Thymus (tissue), 14 donors: ENCODE measurements around the gene CCL1. TPM values are rescaled to one million over a fixed set of nuclear protein-coding genes. Genes with fewer than 3 reads are reported as not detected.

Experiments
- DNase-seq, 9 donors: peaks; one replicate each; pipeline ENCODE4 v3.0.0-alpha.2; 2013; ENCODE audit warnings: low spot score in 9 of 9, low read depth in 6 of 9, missing footprints in 1 of 9
- H3K27ac ChIP-seq, 2 donors: one replicate each; pipeline ENCODE4 v1.5.1; 2013; ENCODE audit warnings: control low read depth in 1 of 2, low read depth in 1 of 2, low read length in 1 of 2, mild to moderate bottlenecking in 1 of 2, moderate library complexity in 1 of 2
- H3K27me3 ChIP-seq, 2 donors: one replicate each; pipeline ENCODE4 v1.5.1; 2013; ENCODE audit warnings: low read length in 1 of 2; ENCODE audit not compliant: control insufficient read depth in 2 of 2, insufficient read depth in 1 of 2
- H3K36me3 ChIP-seq, 2 donors: one replicate each; pipeline ENCODE4 v1.5.1; 2013; ENCODE audit warnings: low read length in 1 of 2, mild to moderate bottlenecking in 1 of 2, moderate library complexity in 1 of 2; ENCODE audit not compliant: control insufficient read depth in 2 of 2, insufficient read depth in 2 of 2
- H3K4me1 ChIP-seq, 2 donors: one replicate each; pipeline ENCODE4 v1.5.1; 2013; ENCODE audit warnings: low read length in 2 of 2; ENCODE audit not compliant: control insufficient read depth in 2 of 2, insufficient read depth in 2 of 2
- H3K4me3 ChIP-seq, 2 donors: one replicate each; pipeline ENCODE4 v1.5.1; 2013; ENCODE audit warnings: low read length in 2 of 2, control low read depth in 1 of 2, mild to moderate bottlenecking in 1 of 2
- H3K9me3 ChIP-seq, 2 donors: one replicate each; pipeline ENCODE4 v1.5.1; 2013; ENCODE audit warnings: low read length in 1 of 2, mild to moderate bottlenecking in 1 of 2; ENCODE audit not compliant: control insufficient read depth in 2 of 2, insufficient read depth in 1 of 2
- WGBS: extraction: QIAGEN DNeasy Blood & Tissue Kit; methylation state at CpG from one replicate; pipeline ENCODE4 v1.1.7; 2013; 5-methylcytosine and 5-hydroxymethylcytosine counted together
- long read RNA-seq, 10 donors: transcript quantifications; one replicate each; lab custom pipeline, GENCODE V29; 2026
- polyA plus RNA-seq: library from polyadenylated mRNA; stranded (reverse); fragments of 200-250 nt; gene quantifications from one replicate; pipeline ENCODE4 v1.2.3, GENCODE V29; 2013
- total RNA-seq: library from RNA; stranded (reverse); fragments of 120-200 nt; gene quantifications from one replicate; pipeline ENCODE4 v1.2.4, GENCODE V29; 2013
- donor health status: healthy.

CCL1 gene
- total RNA-seq (0.71 TPM), polyA plus RNA-seq (6.2 TPM)
- long read RNA-seq, donor 1 = 0 reads
- long read RNA-seq, donor 2 = 0 reads
- long read RNA-seq, donor 3 = 0 reads
- long read RNA-seq, donor 4 = 0 reads
- long read RNA-seq, donor 5, partial matches to known transcripts = 0 of 1 reads
- long read RNA-seq, donor 5, other reads (novel, unspliced or antisense) = 0 of 1 reads
- long read RNA-seq, donor 6 = 0 reads
- long read RNA-seq, donor 7 = 0 reads
- long read RNA-seq, donor 8 = 0 reads
- long read RNA-seq, donor 9 = 0 reads
- long read RNA-seq, donor 10 = 0 reads

GRCh38 chr17:34363183-34363661, at the start of gene CCL1:
TSS of gene CCL1 (minus strand) at chr17:34363233. CDS start at chr17:34363161, 72 bp downstream.
- Histone ChIP-seq H3K9me3 (no peaks in the 10 kb centered on the region), H3K27me3 (no peaks in the 10 kb centered on the region), H3K4me3 (no peak within 1 kb of the TSS), H3K27ac (no peak within 1 kb of the TSS), H3K36me3 (no peaks in the 10 kb centered on the region), H3K4me1 (peaks cover 36 to 65% of the 10 kb centered on the region in 2 donors)
- no peak for DNase-seq
- 64% methylated on average over 5 of the region's 5 CpGs for WGBS

GRCh38 chr17:34412534-34412933, 49.5 kb upstream of the CCL1 start:
- no peak for DNase-seq
- no peaks in the 10 kb centered on the region for H3K27me3 ChIP-seq
- WGBS = 56% methylated on average over 7 of the region's 7 CpGs
- no peaks in the 10 kb centered on the region for H3K9me3 ChIP-seq
- peaks cover 0 to 6% of the 10 kb centered on the region in 2 donors for H3K4me1 ChIP-seq
- no peaks in the 10 kb centered on the region for H3K36me3 ChIP-seq
- no peak overlapping the region for H3K4me3 ChIP-seq
- H3K27ac ChIP-seq = no peak overlapping the region

- H3K27me3 ChIP-seq = no peaks in the 10 kb centered on the region
- no peaks in the 10 kb centered on the region for H3K9me3 ChIP-seq
- WGBS = 88% methylated on average over 5 of the region's 5 CpGs
- DNase-seq = no peak
- no peaks in the 10 kb centered on the region for H3K36me3 ChIP-seq
- H3K4me1 ChIP-seq = peaks cover 0 to 6% of the 10 kb centered on the region in 2 donors
- no peak overlapping the region for H3K27ac ChIP-seq
- no peak overlapping the region for H3K4me3 ChIP-seq
Measured at GRCh38 chr17:34411646-34412421, 48.8 kb upstream of the CCL1 start.

GRCh38 chr17:34409352-34409751, 46.3 kb upstream of the CCL1 start:
- no peaks in the 10 kb centered on the region for H3K36me3 ChIP-seq
- H3K27me3 ChIP-seq = no peaks in the 10 kb centered on the region

GRCh38 chr17:34408439-34408838, 45.4 kb upstream of the CCL1 start:
- no peak overlapping the region for H3K4me3 ChIP-seq
- H3K27me3 ChIP-seq = no peaks in the 10 kb centered on the region
- DNase-seq = no peak
- no peaks in the 10 kb centered on the region for H3K9me3 ChIP-seq
- no peak overlapping the region for H3K27ac ChIP-seq
- WGBS = 74% methylated on average over 1 of the region's 1 CpG
- no peaks in the 10 kb centered on the region for H3K36me3 ChIP-seq
- H3K4me1 ChIP-seq = peaks cover 0 to 6% of the 10 kb centered on the region in 2 donors

More at GRCh38 chr17:34409352-34409751, 46.3 kb upstream of the CCL1 start:
- no peak overlapping the region for H3K27ac ChIP-seq
- H3K4me3 ChIP-seq = no peak overlapping the region
- no peak for DNase-seq
- WGBS = 88% methylated on average over 4 of the region's 4 CpGs
- H3K9me3 ChIP-seq = no peaks in the 10 kb centered on the region
- peaks cover 0 to 6% of the 10 kb centered on the region in 2 donors for H3K4me1 ChIP-seq

- Histone ChIP-seq H3K27me3 (no peaks in the 10 kb centered on the region), H3K27ac (no peak overlapping the region), H3K36me3 (no peaks in the 10 kb centered on the region), H3K9me3 (no peaks in the 10 kb centered on the region), H3K4me1 (peaks cover 0 to 6% of the 10 kb centered on the region in 2 donors), H3K4me3 (no peak overlapping the region)
- 92% methylated on average over 6 of the region's 6 CpGs for WGBS
- DNase-seq = no peak
Measured at GRCh38 chr17:34406226-34406625, 43.2 kb upstream of the CCL1 start.

- Histone ChIP-seq H3K4me1 (peaks cover 0 to 3% of the 10 kb centered on the region in 2 donors), H3K36me3 (no peaks in the 10 kb centered on the region), H3K27ac (no peak overlapping the region), H3K27me3 (no peaks in the 10 kb centered on the region), H3K4me3 (no peak overlapping the region), H3K9me3 (no peaks in the 10 kb centered on the region)
- DNase-seq = no peak
- 70% methylated on average over 4 of the region's 4 CpGs for WGBS
Measured at GRCh38 chr17:34403006-34403405, 40.0 kb upstream of the CCL1 start.

GRCh38 chr17:34401165-34401564, 38.1 kb upstream of the CCL1 start:
- H3K27ac ChIP-seq = no peak overlapping the region
- WGBS = 94% methylated on average over 5 of the region's 5 CpGs
- no peak for DNase-seq
- no peaks in the 10 kb centered on the region for H3K9me3 ChIP-seq
- no peak overlapping the region for H3K4me3 ChIP-seq
- peaks cover 0 to 3% of the 10 kb centered on the region in 2 donors for H3K4me1 ChIP-seq
- H3K36me3 ChIP-seq = no peaks in the 10 kb centered on the region
- H3K27me3 ChIP-seq = no peaks in the 10 kb centered on the region

GRCh38 chr17:34400301-34400931, 37.4 kb upstream of the CCL1 start:
- H3K27ac ChIP-seq = no peak overlapping the region
- WGBS = 89% methylated on average over 10 of the region's 10 CpGs

More at GRCh38 chr17:34400301-34400931, 37.4 kb upstream of the CCL1 start:
- Histone ChIP-seq H3K4me3 (no peak overlapping the region), H3K9me3 (no peaks in the 10 kb centered on the region), H3K27me3 (no peaks in the 10 kb centered on the region), H3K36me3 (no peaks in the 10 kb centered on the region), H3K4me1 (peaks cover 0 to 3% of the 10 kb centered on the region in 2 donors)
- no peak for DNase-seq
